ENCODE data around the gene SRL. TPM values are rescaled to one million over a fixed set of nuclear protein-coding genes. Genes with fewer than 3 reads are reported as not detected.

The SRL gene
- total RNA-seq, 1 experiment from 2014 or later = 0.11 TPM

GRCh38 chr16:4253394-4254150 is 11.7 kb upstream of the SRL start (continued):
- TF ChIP-seq CREB1 (CRISPR knock-in tag; IDR thresholded peaks at IDR 0.05) = no peak
- TF ChIP-seq MAX (CRISPR knock-in tag; IDR thresholded peaks at IDR 0.05) = peak; percentile 48; the same call in 1 of the 2 replicates
- TF ChIP-seq TP53 (CRISPR knock-in tag; IDR thresholded peaks at IDR 0.05) = peak; percentile 49; the same call in 1 of the 2 replicates
- TF ChIP-seq ZNF263 (CRISPR knock-in tag; IDR thresholded peaks at IDR 0.05; ENCODE audit: low read depth) = no peak
- TF ChIP-seq TEAD4 (CRISPR knock-in tag; IDR thresholded peaks at IDR 0.05) = no peak
- peak; percentile 85 for TF ChIP-seq CREM (CRISPR knock-in tag; IDR thresholded peaks at IDR 0.05)
- TF ChIP-seq ZBTB21 (CRISPR knock-in tag; IDR thresholded peaks at IDR 0.05; ENCODE audit: borderline replicate concordance) = 0 out of 2 replicates have a peak, but pooled peaks have one; percentile 63
- TF ChIP-seq AR (CRISPR knock-in tag; IDR thresholded peaks at IDR 0.05) = peak; percentile 34; the same call in 1 of the 2 replicates
- TF ChIP-seq CBFB (CRISPR knock-in tag; IDR thresholded peaks at IDR 0.05; ENCODE audit: low read depth) = peak; percentile 83; the same call in 1 of the 2 replicates
- TF ChIP-seq MXD4 (CRISPR knock-in tag; IDR thresholded peaks at IDR 0.05; ENCODE audit: borderline replicate concordance) = no peak
- peak; percentile 96 for TF ChIP-seq SP1 (CRISPR knock-in tag; conservative IDR thresholded peaks at IDR 0.05)
- peak; percentile 4; the same call in 1 of the 2 replicates for TF ChIP-seq TEAD1 (CRISPR knock-in tag; IDR thresholded peaks at IDR 0.05)
- TF ChIP-seq SOX15 (CRISPR knock-in tag; IDR thresholded peaks at IDR 0.05) = no peak
- peak; percentile 66 for TF ChIP-seq ZNF121 (CRISPR knock-in tag; IDR thresholded peaks at IDR 0.05)
- peak; percentile 61 for TF ChIP-seq ZNF232 (CRISPR knock-in tag; IDR thresholded peaks at IDR 0.05)
- no peak for TF ChIP-seq ZNF138 (CRISPR knock-in tag; conservative IDR thresholded peaks at IDR 0.05)
- no peak; the same call in 1 of the 2 replicates for TF ChIP-seq ESRRA (CRISPR knock-in tag; IDR thresholded peaks at IDR 0.05; ENCODE audit: borderline replicate concordance)
- no peak for TF ChIP-seq CTCF (IDR thresholded peaks at IDR 0.05)
- TF ChIP-seq ZNF219 (CRISPR knock-in tag; IDR thresholded peaks at IDR 0.05; ENCODE audit: borderline replicate concordance) = no peak
- TF ChIP-seq USF1 (CRISPR knock-in tag; IDR thresholded peaks at IDR 0.05) = no peak
- no peak for TF ChIP-seq MYBL2 (CRISPR knock-in tag; IDR thresholded peaks at IDR 0.05)
- TF ChIP-seq SMAD3 (CRISPR knock-in tag; IDR thresholded peaks at IDR 0.05; ENCODE audit: borderline replicate concordance) = no peak
- TF ChIP-seq ZNF416 (CRISPR knock-in tag; IDR thresholded peaks at IDR 0.05) = no peak
- TF ChIP-seq PRRX2 (CRISPR knock-in tag; IDR thresholded peaks at IDR 0.05) = no peak
- TF ChIP-seq FOXP1 (CRISPR knock-in tag; IDR thresholded peaks at IDR 0.05; ENCODE audit: borderline replicate concordance) = 0 out of 2 replicates have a peak, but pooled peaks have one; percentile 14
- no peak for TF ChIP-seq TCF7 (CRISPR knock-in tag; IDR thresholded peaks at IDR 0.05; ENCODE audit: low read depth)
- no peak for TF ChIP-seq FOXJ3 (CRISPR knock-in tag; IDR thresholded peaks at IDR 0.05; ENCODE audit: borderline replicate concordance)
- TF ChIP-seq FOXK1 (CRISPR knock-in tag; IDR thresholded peaks at IDR 0.05) = peak; percentile 66; the same call in 1 of the 2 replicates
- peak; percentile 73; the same call in 1 of the 2 replicates for TF ChIP-seq ETV6 (CRISPR knock-in tag; IDR thresholded peaks at IDR 0.05)
- TF ChIP-seq IRF2 (CRISPR knock-in tag; IDR thresholded peaks at IDR 0.05; ENCODE audit: borderline replicate concordance, low read depth) = no peak
- TF ChIP-seq FOXP4 (CRISPR knock-in tag; IDR thresholded peaks at IDR 0.05) = no peak
- no peak for TF ChIP-seq ZSCAN18 (CRISPR knock-in tag; IDR thresholded peaks at IDR 0.05)
- TF ChIP-seq ATF1 (CRISPR knock-in tag; IDR thresholded peaks at IDR 0.05) = no peak
